Neural cell (in vitro differentiated cells): Measurements from ENCODE around the gene SFMBT2. TPM values are rescaled to one million over a fixed set of nuclear protein-coding genes. Genes with fewer than 3 reads are reported as not detected.
A peak's percentile ranks its signal among the peaks of the same experiment; 100 is the strongest.

ENCODE experiments used
- H2AFZ ChIP-seq: fragments of 200-600, 300-800 bp; sonication (generic), shearing (Covaris generic); 2 replicates; pipeline ENCODE4 v1.6.0; 2014; ENCODE audit warnings: low read depth, mild to moderate bottlenecking, antibody characterized with exemption, low read length, moderate library complexity
- H3F3A ChIP-seq: fragments of 200-600 bp; shearing (Covaris generic); 2 replicates; pipeline ENCODE4 v1.6.1; 2016; ENCODE audit warnings: mild to moderate bottlenecking, moderate library complexity, mixed read lengths, antibody characterized with exemption, low read length; ENCODE audit not compliant: insufficient read depth, poor library complexity, severe bottlenecking
- H3K27ac ChIP-seq: fragments of 200-600, 300-800 bp; sonication (generic), shearing (Covaris generic); 2 replicates; pipeline ENCODE4 v1.5.1; 2014; ENCODE audit warnings: mild to moderate bottlenecking, low read length, moderate library complexity
- H3K27me3 ChIP-seq: fragments of 300-800, 200-600 bp; sonication (generic), shearing (Covaris generic); 2 replicates; pipeline ENCODE4 v1.6.0; 2014; ENCODE audit warnings: mild to moderate bottlenecking, low read depth, low read length, moderate library complexity; ENCODE audit not compliant: insufficient read depth
- H3K36me3 ChIP-seq: fragments of 300-800, 200-600 bp; sonication (generic), shearing (Covaris generic); 2 replicates; pipeline ENCODE4 v1.5.1; 2014; ENCODE audit warnings: mild to moderate bottlenecking, antibody characterized with exemption, low read length, moderate library complexity; ENCODE audit not compliant: insufficient read depth
- H3K4me2 ChIP-seq: fragments of 300-800, 200-600 bp; sonication (generic), shearing (Covaris generic); 2 replicates; pipeline ENCODE4 v1.6.0; 2014; ENCODE audit warnings: mild to moderate bottlenecking, low read length
- H3K4me3 ChIP-seq: fragments of 300-800, 200-600 bp; sonication (generic), shearing (Covaris generic); 2 replicates; pipeline ENCODE4 v1.5.1; 2014; ENCODE audit warnings: mild to moderate bottlenecking, low read length, moderate library complexity
- H3K79me2 ChIP-seq: fragments of 200-600 bp; shearing (Covaris generic); replicated peaks from 2 replicates; pipeline ENCODE4 v1.6.0; 2014; ENCODE audit warnings: mild to moderate bottlenecking, low read length, moderate library complexity; ENCODE audit not compliant: insufficient read depth
- H3K9ac ChIP-seq: fragments of 300-800, 200-600 bp; sonication (generic), shearing (Covaris generic); 2 replicates; pipeline ENCODE4 v1.6.1; 2016; ENCODE audit warnings: mild to moderate bottlenecking, low read length, mixed read lengths
- H3K9me2 ChIP-seq: fragments of 200-600 bp; shearing (Covaris generic); 2 replicates; pipeline ENCODE4 v1.6.1; 2016; ENCODE audit warnings: mild to moderate bottlenecking, low read length, mixed read lengths; ENCODE audit not compliant: insufficient read depth
- H3K9me3 ChIP-seq: fragments of 200-600, 300-800 bp; sonication (generic), shearing (Covaris generic); 2 replicates; pipeline ENCODE4 v1.6.1; 2016; ENCODE audit warnings: mild to moderate bottlenecking, mixed run types, low read length, moderate library complexity, mixed read lengths
- H4K20me1 ChIP-seq: fragments of 200-600 bp; shearing (Covaris generic); 2 replicates; pipeline ENCODE4 v1.6.1; 2016; ENCODE audit warnings: mild to moderate bottlenecking, mixed run types; ENCODE audit not compliant: insufficient read depth
- EP300 ChIP-seq: fragments of 450-650 bp; conservative IDR thresholded peaks from 2 replicates; pipeline ENCODE4 v1.6.1; 2014; ENCODE audit warnings: antibody characterized with exemption, mild to moderate bottlenecking, moderate library complexity; ENCODE audit not compliant: poor library complexity, severe bottlenecking
- EZH2 ChIP-seq: fragments of 200-600, 300-800 bp; shearing (Covaris generic), sonication (generic); IDR thresholded peaks from 2 replicates; pipeline ENCODE4 v1.6.1; 2014; ENCODE audit warnings: antibody characterized with exemption, low read length, borderline replicate concordance, mild to moderate bottlenecking; ENCODE audit not compliant: insufficient read depth, poor library complexity, severe bottlenecking
- MXI1 ChIP-seq: fragments of 450-650 bp; conservative IDR thresholded peaks from 2 replicates; pipeline ENCODE4 v1.6.1; 2014; ENCODE audit warnings: antibody characterized with exemption, mild to moderate bottlenecking; ENCODE audit not compliant: poor library complexity, severe bottlenecking
- POLR2AphosphoS5 ChIP-seq: IDR thresholded peaks from 2 replicates; pipeline ENCODE4 v1.6.1; 2012
- RAD21 ChIP-seq: fragments of 450-650 bp; conservative IDR thresholded peaks from 2 replicates; pipeline ENCODE4 v1.6.1; 2014; ENCODE audit warnings: antibody characterized with exemption, mild to moderate bottlenecking, moderate library complexity
- SMC3 ChIP-seq: fragments of 450-650 bp; conservative IDR thresholded peaks from 2 replicates; pipeline ENCODE4 v1.6.1; 2014; ENCODE audit warnings: antibody characterized with exemption, mild to moderate bottlenecking, moderate library complexity; ENCODE audit not compliant: poor library complexity
- TAF1 ChIP-seq: IDR thresholded peaks from 2 replicates; pipeline ENCODE4 v1.6.1; 2012; ENCODE audit warnings: low read depth
- polyA plus RNA-seq: library from polyadenylated mRNA; depleted of rRNA; stranded (reverse); fragments of >200 nt; gene quantifications from 2 replicates; pipeline ENCODE4 v1.2.3, GENCODE V29; 2014
- TF ChIP-seq, protein P1 (sequence below): fragments of 450-650 bp; IDR thresholded peaks from 2 replicates; pipeline ENCODE4 v1.5.1; 2014; ENCODE audit warnings: antibody characterized with exemption, mild to moderate bottlenecking, moderate library complexity; ENCODE audit not compliant: poor library complexity, severe bottlenecking

Gene SFMBT2
- polyA plus RNA-seq, 1 donor from 2014 or later: 1.3 TPM

DNA sequence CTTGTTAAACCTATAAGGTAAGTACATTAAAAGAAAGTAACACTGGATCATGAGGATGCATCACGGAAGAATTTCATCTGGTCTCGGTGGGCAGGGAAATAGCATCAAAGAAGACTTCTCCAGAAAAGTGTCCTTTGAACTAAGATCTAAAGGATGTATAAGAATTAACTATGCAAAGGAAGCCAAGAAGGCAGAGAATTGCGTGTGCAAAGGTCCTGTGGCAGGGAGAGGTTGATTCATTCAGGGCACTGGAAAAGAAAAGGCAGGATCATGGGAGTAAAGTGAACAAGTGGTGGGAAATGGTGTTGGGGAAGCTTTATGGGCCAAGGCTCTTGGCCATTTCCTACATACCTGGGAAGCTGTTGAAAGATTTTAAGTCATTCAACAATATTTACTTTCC is 288.3 kb downstream of the SFMBT2 start:
- H3K79me2 ChIP-seq: no peaks in the 10 kb centered on the region
- no peaks in the 10 kb centered on the region for H3K9me2 ChIP-seq
- H3K36me3 ChIP-seq: no peaks in the 10 kb centered on the region
- no peak overlapping the region for H3K4me3 ChIP-seq
- no peaks in the 10 kb centered on the region for H4K20me1 ChIP-seq
- no peaks in the 10 kb centered on the region for H3F3A ChIP-seq
- TF ChIP-seq RAD21 (no peak), POLR2AphosphoS5 (no peak), EP300 (no peak), EZH2 (no peak), MXI1 (no peak), SMC3 (no peak)
- TF ChIP-seq, protein P1, sequence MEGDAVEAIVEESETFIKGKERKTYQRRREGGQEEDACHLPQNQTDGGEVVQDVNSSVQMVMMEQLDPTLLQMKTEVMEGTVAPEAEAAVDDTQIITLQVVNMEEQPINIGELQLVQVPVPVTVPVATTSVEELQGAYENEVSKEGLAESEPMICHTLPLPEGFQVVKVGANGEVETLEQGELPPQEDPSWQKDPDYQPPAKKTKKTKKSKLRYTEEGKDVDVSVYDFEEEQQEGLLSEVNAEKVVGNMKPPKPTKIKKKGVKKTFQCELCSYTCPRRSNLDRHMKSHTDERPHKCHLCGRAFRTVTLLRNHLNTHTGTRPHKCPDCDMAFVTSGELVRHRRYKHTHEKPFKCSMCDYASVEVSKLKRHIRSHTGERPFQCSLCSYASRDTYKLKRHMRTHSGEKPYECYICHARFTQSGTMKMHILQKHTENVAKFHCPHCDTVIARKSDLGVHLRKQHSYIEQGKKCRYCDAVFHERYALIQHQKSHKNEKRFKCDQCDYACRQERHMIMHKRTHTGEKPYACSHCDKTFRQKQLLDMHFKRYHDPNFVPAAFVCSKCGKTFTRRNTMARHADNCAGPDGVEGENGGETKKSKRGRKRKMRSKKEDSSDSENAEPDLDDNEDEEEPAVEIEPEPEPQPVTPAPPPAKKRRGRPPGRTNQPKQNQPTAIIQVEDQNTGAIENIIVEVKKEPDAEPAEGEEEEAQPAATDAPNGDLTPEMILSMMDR: no peak
- H3K9me3 ChIP-seq: no peaks in the 10 kb centered on the region
- H3K9ac ChIP-seq: no peak overlapping the region
- no peak overlapping the region for H2AFZ ChIP-seq
- H3K27ac ChIP-seq: no peak overlapping the region
- no peaks in the 10 kb centered on the region for H3K27me3 ChIP-seq
- H3K4me2 ChIP-seq: no peak overlapping the region

DNA sequence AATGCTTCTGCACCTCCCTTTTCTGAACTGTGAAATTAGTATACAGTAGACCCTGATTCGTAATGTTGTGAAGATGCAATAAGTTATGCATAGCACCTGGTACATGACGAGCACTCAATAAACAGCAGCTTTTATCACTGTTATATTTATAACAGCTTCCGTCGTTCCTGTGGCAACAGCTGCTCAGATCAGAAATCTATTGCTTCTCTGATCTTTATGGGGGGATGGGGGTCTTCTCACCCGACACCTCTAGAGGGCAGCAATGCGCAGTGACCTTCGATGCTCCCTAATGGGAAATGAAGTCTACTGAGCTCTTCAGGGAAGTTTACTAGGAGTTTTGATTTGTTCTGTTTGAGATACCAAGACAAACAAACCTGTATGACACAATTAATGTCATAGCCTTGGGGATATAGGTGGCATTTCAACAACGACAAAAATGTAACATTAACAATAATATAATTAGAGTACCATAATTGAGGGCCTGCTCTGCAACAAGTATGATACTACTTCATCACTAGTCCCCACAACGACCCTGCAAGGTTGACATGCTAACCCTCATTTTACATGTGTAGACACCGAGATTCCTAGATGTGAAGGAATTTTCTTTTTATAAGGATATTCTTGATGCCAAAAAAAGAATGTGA is 289.6 kb downstream of the SFMBT2 start:
- H2AFZ ChIP-seq: no peak overlapping the region
- H3K4me3 ChIP-seq: no peak overlapping the region
- H3K27me3 ChIP-seq: no peaks in the 10 kb centered on the region
- H3K36me3 ChIP-seq: no peaks in the 10 kb centered on the region
- H3K9me2 ChIP-seq: no peaks in the 10 kb centered on the region
- no peak overlapping the region for H3K4me2 ChIP-seq
- H3K9ac ChIP-seq: no peak overlapping the region
- no peaks in the 10 kb centered on the region for H3K79me2 ChIP-seq
- TF ChIP-seq EP300 (no peak), SMC3 (peak; percentile 73), RAD21 (peak; percentile 68), POLR2AphosphoS5 (no peak), EZH2 (no peak), TAF1 (no peak)
- TF ChIP-seq, protein P1: peak; percentile 64
- no peak overlapping the region for H3K27ac ChIP-seq
- no peaks in the 10 kb centered on the region for H3F3A ChIP-seq
- H3K9me3 ChIP-seq: no peaks in the 10 kb centered on the region
- H4K20me1 ChIP-seq: no peaks in the 10 kb centered on the region
